HFF-Myc (cell line): ENCODE measurements around the gene GPN3.
"Not testable (repeated sequence)": the region's sequence is repeated elsewhere in the genome, so short reads cannot be mapped to it uniquely, and the experiment has no call there.

Experiments used
- DNase-seq: peaks from one replicate; pipeline ENCODE4 v3.0.0-alpha.2; 2011; ENCODE audit warnings: low read depth; ENCODE audit errors: extremely low read depth
- H3K4me3 ChIP-seq: replicated peaks from 2 replicates; pipeline ENCODE4 v1.5.1; 2011; ENCODE audit warnings: low read depth, mild to moderate bottlenecking, control low read depth, low read length
- CTCF ChIP-seq: IDR thresholded peaks from 2 replicates; pipeline ENCODE4 v1.5.1; 2012; ENCODE audit warnings: mild to moderate bottlenecking, low read depth, low read length, control low read depth; ENCODE audit errors: missing control alignments

The GPN3 gene

DNA sequence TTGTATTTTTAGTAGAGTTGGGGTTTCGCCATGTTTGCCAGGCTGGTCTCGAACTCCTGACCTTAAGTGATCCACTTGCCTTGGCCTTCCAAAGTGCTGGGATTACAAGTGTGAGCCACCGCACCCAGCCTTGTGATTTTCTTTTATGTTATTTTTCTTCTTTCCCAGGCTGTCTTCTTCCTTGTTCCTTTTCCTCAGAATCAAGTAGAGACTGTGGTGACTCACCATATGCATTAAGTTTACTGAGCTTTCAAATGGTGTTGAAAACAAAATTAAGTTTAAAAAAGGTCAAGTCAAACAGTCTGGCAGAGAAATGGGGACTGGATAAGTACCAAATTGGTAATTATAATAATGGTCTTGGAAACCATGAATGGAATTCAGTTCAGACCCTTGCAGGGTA is 23.6 kb downstream of the GPN3 start:
- no peak overlapping the region for H3K4me3 ChIP-seq
- no peak for DNase-seq
- no peak for TF ChIP-seq CTCF

GRCh38 chr12:110436231-110436630 is 31.8 kb downstream of the GPN3 start:
- TF ChIP-seq CTCF = no peak
- no peak for DNase-seq
- H3K4me3 ChIP-seq = no peak overlapping the region

GRCh38 chr12:110431957-110432587 is 36.0 kb downstream of the GPN3 start:
- no peak for TF ChIP-seq CTCF
- DNase-seq = no peak

GRCh38 chr12:110429676-110430075 is 38.4 kb downstream of the GPN3 start:
- not testable (repeated sequence) for DNase-seq, H3K4me3 ChIP-seq

More at GRCh38 chr12:110431957-110432587, 36.0 kb downstream of the GPN3 start:
- H3K4me3 ChIP-seq = peak overlapping the region; percentile 36

- DNase-seq = peak; percentile 75
- TF ChIP-seq CTCF = no peak
- 0 out of 2 replicates have a peak overlapping the region, but pooled peaks have one; percentile 3 for H3K4me3 ChIP-seq
Observed at GRCh38 chr12:110426406-110426805, 41.7 kb downstream of the GPN3 start.

- TF ChIP-seq CTCF = no peak
- DNase-seq = no peak
- no peak overlapping the region for H3K4me3 ChIP-seq
Observed at GRCh38 chr12:110424237-110424636, 43.8 kb downstream of the GPN3 start.

DNA sequence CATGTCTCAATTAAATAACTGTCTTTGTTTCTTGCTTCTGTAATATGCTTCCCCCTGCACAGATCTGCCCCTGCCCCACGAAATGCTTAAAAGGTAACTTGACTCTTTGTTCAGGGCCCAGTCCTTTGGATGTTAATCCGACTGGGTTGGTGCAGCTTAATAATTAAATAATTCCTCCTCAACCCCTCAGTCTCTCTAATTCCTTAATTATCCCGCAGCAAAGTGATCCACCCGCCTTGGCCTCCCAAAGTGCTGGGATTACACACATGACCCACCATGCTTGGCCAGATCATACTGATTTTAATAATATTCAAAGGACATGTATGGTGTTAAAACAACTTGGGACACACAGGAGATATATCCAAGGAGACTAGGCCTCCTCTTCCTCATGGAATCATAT is 46.4 kb downstream of the GPN3 start:
- no peak for TF ChIP-seq CTCF
- no peak for DNase-seq
- no peak overlapping the region for H3K4me3 ChIP-seq
